Breast epithelium (tissue), 3 donors: ENCODE results near the gene MREG.

Experiments
- POLR2A ChIP-seq: fragments of 450-650 bp; IDR thresholded peaks from one replicate; pipeline ENCODE4 v1.6.1; 2016; ENCODE audit warnings: antibody characterized with exemption, mild to moderate bottlenecking, moderate library complexity
- POLR2AphosphoS5 ChIP-seq, 3 donors: sonication (generic); formaldehyde crosslinking; IDR thresholded peaks; one replicate each; pipeline ENCODE4 v1.6.1; 2017; ENCODE audit warnings: antibody characterized with exemption in 3 of 3
- TF ChIP-seq, protein P1 (sequence below), 3 donors: fragments of 450-650 bp; IDR thresholded peaks; one replicate each; pipeline ENCODE4 v1.5.1; 2016 to 2017; ENCODE audit warnings: antibody characterized with exemption in 3 of 3, mild to moderate bottlenecking in 3 of 3, moderate library complexity in 3 of 3

DNA sequence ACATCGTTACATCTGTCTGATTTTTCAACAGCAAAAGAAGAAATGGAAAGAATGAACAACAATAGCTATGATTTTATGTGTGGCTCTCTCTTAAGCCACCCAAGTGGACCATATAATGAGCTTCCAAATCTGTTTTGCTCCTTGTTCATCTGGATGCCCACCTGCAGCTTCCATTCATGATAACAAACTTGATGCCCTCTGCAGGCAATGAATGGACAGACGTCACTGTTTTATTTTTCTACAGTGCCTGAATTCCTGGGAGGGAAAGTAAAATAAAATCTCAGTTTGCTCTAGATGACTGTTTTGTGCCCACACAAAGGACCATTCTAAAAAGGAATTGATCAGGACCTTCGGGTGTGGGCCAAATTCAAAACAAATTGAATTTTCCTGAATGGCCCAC is 5.0 kb downstream of the MREG start:
- TF ChIP-seq, protein P1, sequence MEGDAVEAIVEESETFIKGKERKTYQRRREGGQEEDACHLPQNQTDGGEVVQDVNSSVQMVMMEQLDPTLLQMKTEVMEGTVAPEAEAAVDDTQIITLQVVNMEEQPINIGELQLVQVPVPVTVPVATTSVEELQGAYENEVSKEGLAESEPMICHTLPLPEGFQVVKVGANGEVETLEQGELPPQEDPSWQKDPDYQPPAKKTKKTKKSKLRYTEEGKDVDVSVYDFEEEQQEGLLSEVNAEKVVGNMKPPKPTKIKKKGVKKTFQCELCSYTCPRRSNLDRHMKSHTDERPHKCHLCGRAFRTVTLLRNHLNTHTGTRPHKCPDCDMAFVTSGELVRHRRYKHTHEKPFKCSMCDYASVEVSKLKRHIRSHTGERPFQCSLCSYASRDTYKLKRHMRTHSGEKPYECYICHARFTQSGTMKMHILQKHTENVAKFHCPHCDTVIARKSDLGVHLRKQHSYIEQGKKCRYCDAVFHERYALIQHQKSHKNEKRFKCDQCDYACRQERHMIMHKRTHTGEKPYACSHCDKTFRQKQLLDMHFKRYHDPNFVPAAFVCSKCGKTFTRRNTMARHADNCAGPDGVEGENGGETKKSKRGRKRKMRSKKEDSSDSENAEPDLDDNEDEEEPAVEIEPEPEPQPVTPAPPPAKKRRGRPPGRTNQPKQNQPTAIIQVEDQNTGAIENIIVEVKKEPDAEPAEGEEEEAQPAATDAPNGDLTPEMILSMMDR (IDR thresholded peaks at IDR 0.05) = no peak
- TF ChIP-seq POLR2A (no peak), POLR2AphosphoS5 (IDR thresholded peaks at IDR 0.05) (no peak)
